ENCODE measurements around the gene PEG3. TPM values are rescaled to one million over a fixed set of nuclear protein-coding genes. Genes with fewer than 3 reads are reported as not detected.

Gene PEG3
- total RNA-seq, 1 donor from 2014 or later: 0.53 TPM

DNA sequence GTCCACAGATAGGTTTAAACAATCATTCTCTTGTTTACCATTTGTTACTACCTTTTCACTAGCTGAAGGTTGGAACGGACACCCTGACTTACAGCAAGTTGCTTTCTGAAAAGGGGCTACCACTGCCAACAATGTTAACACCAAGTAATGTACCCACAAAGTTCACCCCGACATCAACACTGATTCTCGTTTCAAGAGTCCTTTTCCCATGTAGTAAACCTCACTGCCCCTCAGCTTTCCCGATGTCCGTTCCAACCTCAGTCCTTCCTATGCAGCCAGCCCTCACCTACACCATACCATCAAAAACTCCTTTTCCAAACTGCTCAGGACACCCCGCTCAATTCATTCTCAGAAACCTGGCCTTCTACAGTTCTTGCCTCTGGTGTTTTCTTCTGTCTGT is 29.0 kb downstream of the PEG3 start:
- Histone ChIP-seq H3K36me3 (ENCODE audit: control insufficient read depth, insufficient read depth, low read length) (no peaks in the 10 kb centered on the region), H3K4me3 (ENCODE audit: low read depth, low read length) (no peak overlapping the region), H3K27me3 (ENCODE audit: control insufficient read depth, insufficient read depth, low read length) (no peaks in the 10 kb centered on the region)
- no peak for DNase-seq (ENCODE audit: low read depth)
- no peak for FAIRE-seq
- TF ChIP-seq, protein P1, sequence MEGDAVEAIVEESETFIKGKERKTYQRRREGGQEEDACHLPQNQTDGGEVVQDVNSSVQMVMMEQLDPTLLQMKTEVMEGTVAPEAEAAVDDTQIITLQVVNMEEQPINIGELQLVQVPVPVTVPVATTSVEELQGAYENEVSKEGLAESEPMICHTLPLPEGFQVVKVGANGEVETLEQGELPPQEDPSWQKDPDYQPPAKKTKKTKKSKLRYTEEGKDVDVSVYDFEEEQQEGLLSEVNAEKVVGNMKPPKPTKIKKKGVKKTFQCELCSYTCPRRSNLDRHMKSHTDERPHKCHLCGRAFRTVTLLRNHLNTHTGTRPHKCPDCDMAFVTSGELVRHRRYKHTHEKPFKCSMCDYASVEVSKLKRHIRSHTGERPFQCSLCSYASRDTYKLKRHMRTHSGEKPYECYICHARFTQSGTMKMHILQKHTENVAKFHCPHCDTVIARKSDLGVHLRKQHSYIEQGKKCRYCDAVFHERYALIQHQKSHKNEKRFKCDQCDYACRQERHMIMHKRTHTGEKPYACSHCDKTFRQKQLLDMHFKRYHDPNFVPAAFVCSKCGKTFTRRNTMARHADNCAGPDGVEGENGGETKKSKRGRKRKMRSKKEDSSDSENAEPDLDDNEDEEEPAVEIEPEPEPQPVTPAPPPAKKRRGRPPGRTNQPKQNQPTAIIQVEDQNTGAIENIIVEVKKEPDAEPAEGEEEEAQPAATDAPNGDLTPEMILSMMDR (IDR thresholded peaks at IDR 0.05; ENCODE audit: insufficient read depth, low read length, severe bottlenecking): no peak

DNA sequence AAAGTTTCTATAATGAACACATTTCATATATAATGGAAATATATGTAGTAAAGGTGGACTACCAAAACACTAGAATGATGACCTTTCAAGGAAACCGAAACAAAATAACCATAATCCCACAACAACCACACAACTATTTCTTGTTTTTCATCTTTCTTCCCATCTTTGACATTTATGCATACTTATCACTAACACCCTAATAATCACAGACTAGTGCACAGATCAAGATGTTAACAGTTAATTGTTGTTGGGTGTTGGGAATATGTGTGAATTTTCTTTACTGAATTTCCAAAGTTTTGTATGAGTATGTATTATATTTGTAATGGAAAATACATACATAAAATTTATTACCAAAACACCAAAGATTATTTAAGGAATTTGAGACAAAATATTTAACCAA is 30.3 kb downstream of the PEG3 start:
- TF ChIP-seq, protein P1 (IDR thresholded peaks at IDR 0.05; ENCODE audit: insufficient read depth, low read length, severe bottlenecking): no peak
- DNase-seq (ENCODE audit: low read depth): no peak
- Histone ChIP-seq H3K36me3 (ENCODE audit: control insufficient read depth, insufficient read depth, low read length) (no peaks in the 10 kb centered on the region), H3K4me3 (ENCODE audit: low read depth, low read length) (no peak overlapping the region), H3K27me3 (ENCODE audit: control insufficient read depth, insufficient read depth, low read length) (no peaks in the 10 kb centered on the region)
- FAIRE-seq: no peak

DNA sequence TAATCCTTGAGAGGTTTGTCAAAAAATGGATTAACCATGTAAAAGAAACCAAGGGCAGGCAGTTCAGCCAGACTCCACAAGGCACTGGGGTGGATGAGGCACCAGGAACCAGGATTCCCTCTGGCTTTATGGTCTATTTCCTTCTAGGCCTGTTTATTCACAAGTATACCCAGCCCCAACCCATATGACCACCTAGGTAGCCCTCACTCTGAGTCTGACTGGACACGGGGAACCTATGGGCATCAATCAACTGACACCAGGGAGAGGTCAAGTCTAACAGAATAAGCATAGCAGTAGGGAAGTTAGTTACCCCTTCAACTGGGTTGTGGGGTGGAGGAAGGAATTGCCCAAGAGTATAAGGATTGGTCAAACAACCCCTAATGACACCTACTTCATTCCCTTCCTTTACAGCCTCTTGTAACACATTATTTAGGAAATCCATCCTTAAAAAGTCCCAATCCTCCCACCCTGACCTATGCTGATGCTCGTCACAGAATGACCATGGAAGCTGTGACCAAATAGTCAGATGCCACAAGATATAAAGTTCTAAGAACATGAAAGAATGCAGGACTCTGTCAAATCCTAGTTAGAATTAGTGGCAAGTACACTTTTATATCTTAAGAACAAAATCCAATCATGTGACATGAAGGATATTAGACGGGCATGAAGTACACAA is 31.7 kb downstream of the PEG3 start:
- H3K27me3 ChIP-seq (ENCODE audit: control insufficient read depth, insufficient read depth, low read length): no peaks in the 10 kb centered on the region
- no peak for DNase-seq (ENCODE audit: low read depth)
- TF ChIP-seq, protein P1 (IDR thresholded peaks at IDR 0.05; ENCODE audit: insufficient read depth, low read length, severe bottlenecking): no peak
- H3K4me3 ChIP-seq (ENCODE audit: low read depth, low read length): no peak overlapping the region
- H3K36me3 ChIP-seq (ENCODE audit: control insufficient read depth, insufficient read depth, low read length): no peaks in the 10 kb centered on the region
- FAIRE-seq: no peak

DNA sequence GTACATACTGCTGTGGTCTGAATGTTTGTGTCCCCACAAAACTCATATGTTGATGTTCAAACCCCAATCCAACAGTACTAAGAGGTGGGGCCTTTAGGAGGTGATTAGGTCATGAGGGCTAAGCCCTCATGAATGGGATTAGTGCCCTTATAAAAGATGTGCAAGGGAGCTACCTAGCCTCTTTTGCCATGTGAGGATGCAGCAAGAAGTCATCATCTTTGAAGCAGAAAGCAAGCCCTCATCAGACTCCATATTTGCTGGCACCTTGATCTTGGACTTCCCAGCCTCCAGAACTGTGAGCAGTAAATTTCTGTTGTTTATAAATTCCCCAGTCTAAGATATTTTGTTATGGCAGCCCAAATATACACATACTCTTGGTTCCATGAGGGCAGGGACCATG is 33.9 kb downstream of the PEG3 start:
- no peak overlapping the region for H3K4me3 ChIP-seq (ENCODE audit: low read depth, low read length)
- FAIRE-seq: no peak
- no peak for DNase-seq (ENCODE audit: low read depth)
- H3K36me3 ChIP-seq (ENCODE audit: control insufficient read depth, insufficient read depth, low read length): no peaks in the 10 kb centered on the region
- TF ChIP-seq, protein P1 (IDR thresholded peaks at IDR 0.05; ENCODE audit: insufficient read depth, low read length, severe bottlenecking): no peak
- no peaks in the 10 kb centered on the region for H3K27me3 ChIP-seq (ENCODE audit: control insufficient read depth, insufficient read depth, low read length)

Other genes starting within 250 kb of the PEG3 start
- gene ZNF71, start 245.4 kb downstream of the PEG3 start, total RNA-seq: 5.6 and 6.1 TPM in 2 replicates
- gene SMIM17, start 197.6 kb downstream of the PEG3 start, total RNA-seq: 0.13 TPM in 1 of 2 replicates, not detected in the other
- under 0.01 TPM in 2 replicates for gene ZNF835, start 169.0 kb downstream of the PEG3 start, total RNA-seq
- not detected in 2 replicates for gene ZIM2, start within 50 bp of the PEG3 start, total RNA-seq